Fibroblast of pulmonary artery (primary cell): Measurements from ENCODE around the gene DLGAP1.
"Not testable (repeated sequence)": the region's sequence is repeated elsewhere in the genome, so short reads cannot be mapped to it uniquely, and the experiment has no call there.

ENCODE experiments used
- DNase-seq: peaks from one replicate; pipeline ENCODE4 v3.0.0-alpha.2; 2010; ENCODE audit warnings: low read depth
- H3K4me3 ChIP-seq: replicated peaks from 2 replicates; pipeline ENCODE4 v1.5.1; 2011; ENCODE audit warnings: low read depth, mild to moderate bottlenecking, control low read depth, low read length, moderate library complexity
- CTCF ChIP-seq: IDR thresholded peaks from 2 replicates; pipeline ENCODE4 v1.5.1; 2011; ENCODE audit warnings: mild to moderate bottlenecking, control low read depth, low read length, inconsistent platforms; ENCODE audit errors: missing control alignments

DLGAP1 gene

GRCh38 chr18:3611313-3612090 lies 843.6 kb downstream of the DLGAP1 start:
- TF ChIP-seq CTCF: no peak
- no peak for DNase-seq
- H3K4me3 ChIP-seq: no peak overlapping the region

GRCh38 chr18:3610813-3611212 lies 844.3 kb downstream of the DLGAP1 start:
- no peak for DNase-seq
- TF ChIP-seq CTCF: no peak
- no peak overlapping the region for H3K4me3 ChIP-seq

GRCh38 chr18:3610188-3610708 lies 844.9 kb downstream of the DLGAP1 start:
- H3K4me3 ChIP-seq: no peak overlapping the region
- no peak for TF ChIP-seq CTCF
- DNase-seq: no peak

- TF ChIP-seq CTCF: no peak
- DNase-seq: no peak
- H3K4me3 ChIP-seq: no peak overlapping the region
Measured at GRCh38 chr18:3608488-3608887, 846.6 kb downstream of the DLGAP1 start.

GRCh38 chr18:3608099-3608453 lies 847.0 kb downstream of the DLGAP1 start:
- not testable (repeated sequence) for H3K4me3 ChIP-seq

GRCh38 chr18:3607309-3608098 lies 847.6 kb downstream of the DLGAP1 start:
- no peak for TF ChIP-seq CTCF

More at GRCh38 chr18:3608099-3608453, 847.0 kb downstream of the DLGAP1 start:
- DNase-seq: not testable (repeated sequence)

GRCh38 chr18:3606863-3607262 lies 848.2 kb downstream of the DLGAP1 start:
- DNase-seq, H3K4me3 ChIP-seq: not testable (repeated sequence)

More at GRCh38 chr18:3607309-3608098, 847.6 kb downstream of the DLGAP1 start:
- no peak for DNase-seq
- H3K4me3 ChIP-seq: no peak overlapping the region
